Peyer's patch (tissue), 4 donors: ENCODE measurements around the gene LIAS. TPM values are rescaled to one million over a fixed set of nuclear protein-coding genes. Genes with fewer than 3 reads are reported as not detected.

Source experiments
- DNase-seq, 3 donors: peaks; one replicate each; pipeline ENCODE4 v3.0.0-alpha.2; 2017 to 2019
- H3K27ac ChIP-seq, 4 donors: fragments of 200-600 bp; sonication (generic); one replicate each; pipeline ENCODE4 v1.5.1; 2016 to 2019
- H3K27me3 ChIP-seq, 2 donors: fragments of 200-600 bp; sonication (generic); one replicate each; pipeline ENCODE4 v1.5.1; 2019
- H3K36me3 ChIP-seq, 3 donors: fragments of 200-600 bp; sonication (generic); one replicate each; pipeline ENCODE4 v1.5.1; 2016 to 2019
- H3K4me1 ChIP-seq, 4 donors: fragments of 200-600 bp; sonication (generic); one replicate each; pipeline ENCODE4 v1.5.1; 2016 to 2019
- H3K4me3 ChIP-seq, 4 donors: fragments of 200-600 bp; sonication (generic); 1 replicate in 3 of 4; 2 replicates in 1 of 4; pipeline ENCODE4 v1.5.1; 2016 to 2019; ENCODE audit warnings: mild to moderate bottlenecking in 1 of 4
- H3K9me3 ChIP-seq, 4 donors: fragments of 200-600 bp; sonication (generic); one replicate each; pipeline ENCODE4 v1.5.1; 2016 to 2019; ENCODE audit warnings: mild to moderate bottlenecking in 1 of 4
- POLR2A ChIP-seq, 2 donors: fragments of 450-650 bp; IDR thresholded peaks; one replicate each; pipeline ENCODE4 v1.5.1; 2017; ENCODE audit warnings: antibody characterized with exemption in 2 of 2, mild to moderate bottlenecking in 2 of 2, moderate library complexity in 2 of 2
- total RNA-seq, 4 donors: library from RNA; depleted of rRNA; stranded (reverse); fragments of >200 nt; gene quantifications; one replicate each; pipeline ENCODE4 v1.1.0, GENCODE V29; 2016
- TF ChIP-seq, protein P1 (sequence below), 6 experiments: fragments of 450-650 bp in 4 of 6; fragments of 200-600 bp in 2 of 6; sonication (generic) in 1 of 6; IDR thresholded peaks; one replicate each; pipeline ENCODE4 v1.5.1; 2017 to 2019; ENCODE audit warnings: antibody characterized with exemption in 6 of 6, mild to moderate bottlenecking in 3 of 6, moderate library complexity in 1 of 6

The LIAS gene
- total RNA-seq, 4 donors from 2014 or later: 11.9 to 27.2 (median 17.0) TPM

- H3K27ac ChIP-seq: no peak overlapping the region
- peaks cover 0 to 36% (median 0%) of the 10 kb centered on the region in 3 donors for H3K36me3 ChIP-seq
- H3K27me3 ChIP-seq: no peaks in the 10 kb centered on the region
- no peak overlapping the region for H3K4me3 ChIP-seq
- DNase-seq: no peak
- no peaks in the 10 kb centered on the region for H3K4me1 ChIP-seq
- TF ChIP-seq POLR2A (IDR thresholded peaks at IDR 0.05): no peak
- TF ChIP-seq, protein P1, sequence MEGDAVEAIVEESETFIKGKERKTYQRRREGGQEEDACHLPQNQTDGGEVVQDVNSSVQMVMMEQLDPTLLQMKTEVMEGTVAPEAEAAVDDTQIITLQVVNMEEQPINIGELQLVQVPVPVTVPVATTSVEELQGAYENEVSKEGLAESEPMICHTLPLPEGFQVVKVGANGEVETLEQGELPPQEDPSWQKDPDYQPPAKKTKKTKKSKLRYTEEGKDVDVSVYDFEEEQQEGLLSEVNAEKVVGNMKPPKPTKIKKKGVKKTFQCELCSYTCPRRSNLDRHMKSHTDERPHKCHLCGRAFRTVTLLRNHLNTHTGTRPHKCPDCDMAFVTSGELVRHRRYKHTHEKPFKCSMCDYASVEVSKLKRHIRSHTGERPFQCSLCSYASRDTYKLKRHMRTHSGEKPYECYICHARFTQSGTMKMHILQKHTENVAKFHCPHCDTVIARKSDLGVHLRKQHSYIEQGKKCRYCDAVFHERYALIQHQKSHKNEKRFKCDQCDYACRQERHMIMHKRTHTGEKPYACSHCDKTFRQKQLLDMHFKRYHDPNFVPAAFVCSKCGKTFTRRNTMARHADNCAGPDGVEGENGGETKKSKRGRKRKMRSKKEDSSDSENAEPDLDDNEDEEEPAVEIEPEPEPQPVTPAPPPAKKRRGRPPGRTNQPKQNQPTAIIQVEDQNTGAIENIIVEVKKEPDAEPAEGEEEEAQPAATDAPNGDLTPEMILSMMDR (IDR thresholded peaks at IDR 0.05): no peak
- H3K9me3 ChIP-seq: no peaks in the 10 kb centered on the region
These were observed 13.5 kb downstream of the LIAS start for GRCh38 chr4:39472396-39472795.

DNA sequence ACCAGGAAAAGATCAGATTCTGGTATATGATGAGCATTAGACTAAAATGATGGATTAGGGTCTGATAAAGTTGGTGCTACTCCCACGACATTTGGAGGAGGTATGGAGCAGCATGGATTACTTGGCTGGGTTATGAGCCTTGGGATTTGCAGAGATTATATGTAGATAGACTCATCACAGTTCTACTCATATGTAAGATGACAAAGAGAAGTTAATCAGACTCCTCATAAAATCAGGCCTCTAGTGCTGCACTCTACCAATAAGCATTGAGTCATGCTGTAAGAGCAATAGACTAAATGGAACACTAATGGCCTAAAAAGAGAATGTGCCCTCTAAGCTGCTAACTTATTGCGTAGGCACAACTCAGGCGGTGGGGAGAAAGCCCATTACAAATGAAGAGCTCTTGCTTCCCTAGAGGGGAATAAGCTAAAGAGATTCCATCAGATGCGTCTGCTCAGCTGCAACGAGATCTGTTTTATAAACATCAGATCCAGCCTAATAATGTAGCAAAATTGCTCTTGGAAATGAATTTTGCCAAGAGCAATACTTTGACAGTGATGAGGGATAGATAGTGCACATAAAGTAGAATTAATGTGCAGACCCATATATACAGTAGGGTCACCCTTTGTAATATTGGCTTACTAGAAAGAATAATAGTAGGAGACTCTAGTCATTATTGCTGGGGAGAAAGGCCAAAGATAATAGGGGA, 17.5 kb downstream of the LIAS start:
- no peak for DNase-seq
- Histone ChIP-seq H3K27ac (no peak overlapping the region), H3K36me3 (peaks cover 0 to 39% (median 0%) of the 10 kb centered on the region in 3 donors), H3K4me1 (no peaks in the 10 kb centered on the region), H3K9me3 (no peaks in the 10 kb centered on the region), H3K4me3 (no peak overlapping the region), H3K27me3 (no peaks in the 10 kb centered on the region)
- TF ChIP-seq POLR2A (IDR thresholded peaks at IDR 0.05): no peak
- TF ChIP-seq, protein P1 (IDR thresholded peaks at IDR 0.05): no peak

GRCh38 chr4:39480251-39480650, 21.4 kb downstream of the LIAS start:
- TF ChIP-seq POLR2A (IDR thresholded peaks at IDR 0.05): no peak
- TF ChIP-seq, protein P1 (IDR thresholded peaks at IDR 0.05): no peak
- no peak for DNase-seq
- H3K27me3 ChIP-seq: no peaks in the 10 kb centered on the region
- H3K9me3 ChIP-seq: no peaks in the 10 kb centered on the region
- H3K4me1 ChIP-seq: no peaks in the 10 kb centered on the region
- peaks cover 0 to 21% (median 0%) of the 10 kb centered on the region in 3 donors for H3K36me3 ChIP-seq
- no peak overlapping the region for H3K4me3 ChIP-seq
- H3K27ac ChIP-seq: no peak overlapping the region

DNA sequence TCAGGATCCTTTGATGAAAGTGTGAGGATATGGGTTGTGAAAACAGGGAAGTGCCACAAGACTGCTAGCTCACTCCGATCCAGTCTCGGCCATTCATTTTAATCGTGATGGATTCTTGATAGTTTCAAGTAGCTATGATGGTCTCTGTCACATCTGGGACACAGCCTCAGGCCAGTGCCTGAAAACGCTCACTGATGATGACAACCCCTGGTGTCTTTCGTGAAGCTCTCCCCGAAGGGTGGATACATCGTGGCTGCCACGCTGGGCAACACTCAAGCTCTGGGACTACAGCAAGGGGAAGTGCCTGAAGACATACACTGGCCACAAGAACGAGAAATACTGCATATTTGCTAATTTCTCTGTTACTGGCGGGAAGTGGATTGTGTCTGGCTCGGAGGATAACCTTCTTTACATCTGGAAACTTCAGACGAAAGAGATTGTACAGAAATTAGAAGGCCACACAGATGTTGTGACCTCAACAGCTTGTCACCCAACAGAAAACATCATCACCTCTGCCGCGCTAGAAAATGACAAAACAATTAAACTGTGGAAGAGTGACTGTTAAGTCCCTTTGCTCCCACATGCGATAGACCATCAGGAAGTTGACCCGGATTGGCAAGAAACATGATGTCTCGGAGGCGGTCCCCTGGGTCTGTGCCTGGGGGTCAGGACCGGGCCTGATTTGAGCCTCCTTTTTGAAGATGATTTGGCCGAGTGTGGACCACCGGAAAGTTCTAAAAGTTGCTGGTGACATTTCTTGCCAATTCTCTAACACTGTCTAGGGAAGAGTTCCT, 22.2 kb downstream of the LIAS start:
- no peak for DNase-seq
- Histone ChIP-seq H3K36me3 (peaks cover 0 to 16% (median 0%) of the 10 kb centered on the region in 3 donors), H3K9me3 (no peaks in the 10 kb centered on the region), H3K27ac (no peak overlapping the region), H3K4me1 (no peaks in the 10 kb centered on the region), H3K4me3 (no peak overlapping the region), H3K27me3 (no peaks in the 10 kb centered on the region)
- TF ChIP-seq POLR2A (IDR thresholded peaks at IDR 0.05): no peak
- TF ChIP-seq, protein P1 (IDR thresholded peaks at IDR 0.05): no peak

- no peak overlapping the region for H3K27ac ChIP-seq
- no peaks in the 10 kb centered on the region for H3K27me3 ChIP-seq
- TF ChIP-seq, protein P1 (IDR thresholded peaks at IDR 0.05): no peak
- TF ChIP-seq POLR2A (IDR thresholded peaks at IDR 0.05): no peak
- no peaks in the 10 kb centered on the region for H3K36me3 ChIP-seq
- no peak for DNase-seq
- H3K4me3 ChIP-seq: no peak overlapping the region
- no peaks in the 10 kb centered on the region for H3K4me1 ChIP-seq
- H3K9me3 ChIP-seq: no peaks in the 10 kb centered on the region
These were observed 25.9 kb downstream of the LIAS start for GRCh38 chr4:39484582-39485272.
